A204.1 (cell line): ENCODE results near the gene KCTD10.
"Not testable (repeated sequence)": the region's sequence is repeated elsewhere in the genome, so short reads cannot be mapped to it uniquely, and the experiment has no call there.

ENCODE experiments used
- FAIRE-seq: peaks from 2 replicates; lab custom pipeline; 2012; peaks lifted over from hg19 to GRCh38; lab: Jason Lieb, UNC

Gene KCTD10

DNA sequence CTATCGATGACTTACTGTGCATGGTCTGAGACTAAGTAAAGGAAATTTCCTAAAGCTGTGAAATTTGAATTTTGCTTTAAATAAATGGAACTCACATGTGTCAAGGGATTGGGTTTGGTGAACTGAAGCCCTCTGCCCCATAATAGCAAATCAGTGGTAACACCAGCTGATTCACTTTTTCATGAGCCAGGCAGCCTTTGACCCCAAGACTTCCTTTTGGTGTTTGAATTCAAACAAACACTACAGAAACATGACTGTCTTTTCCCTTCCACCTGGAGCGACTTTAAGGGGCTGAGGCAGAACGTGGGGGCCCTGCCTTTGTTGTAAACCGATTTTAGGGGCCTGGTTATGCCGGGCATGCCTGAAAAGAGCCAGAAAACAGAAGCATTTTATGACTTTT lies 28.8 kb downstream of the KCTD10 start:
- no peak for FAIRE-seq

DNA sequence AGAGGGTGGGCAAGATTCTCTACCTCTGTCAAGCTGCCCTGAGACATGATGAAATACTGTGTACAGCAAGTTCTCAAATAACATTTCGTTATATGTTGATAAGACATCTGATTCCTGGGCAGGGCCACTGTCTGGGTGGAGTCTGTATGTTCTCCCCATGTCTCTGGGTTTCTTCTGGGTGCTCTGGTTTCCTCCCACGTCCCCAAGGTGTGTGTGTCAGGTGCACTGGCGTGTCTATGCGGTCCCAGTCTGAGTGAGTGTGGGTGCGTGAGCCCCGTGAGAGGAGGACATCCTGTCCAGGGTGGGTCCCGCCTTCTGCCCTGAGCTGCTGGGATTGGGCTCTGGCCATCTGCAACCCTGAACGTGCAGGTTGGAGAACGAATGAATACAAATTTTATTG lies 29.6 kb downstream of the KCTD10 start:
- FAIRE-seq: no peak

- no peak for FAIRE-seq
Measured at GRCh38 chr12:109446869-109447268, 30.2 kb downstream of the KCTD10 start.

DNA sequence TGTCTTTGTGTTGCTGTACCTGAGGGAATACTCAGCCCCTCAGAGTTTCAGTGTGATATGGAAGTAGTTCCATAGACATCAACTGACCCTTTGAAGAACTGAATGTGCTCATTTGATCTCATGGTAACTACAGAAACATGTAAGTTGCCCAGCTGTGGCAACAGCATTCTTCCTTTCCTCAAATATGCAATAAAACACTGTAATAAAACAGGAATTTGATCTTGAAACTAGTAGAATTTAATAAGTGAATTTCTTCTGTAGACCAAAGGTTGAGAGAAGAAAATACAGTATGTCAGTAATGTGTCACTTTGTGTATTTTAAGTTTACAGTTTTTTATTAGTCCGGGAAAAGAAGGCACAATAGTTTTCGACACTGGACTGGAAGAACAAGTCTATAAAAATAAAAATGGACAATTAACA lies 31.9 kb downstream of the KCTD10 start:
- FAIRE-seq: no peak

GRCh38 chr12:109444259-109444658 lies 32.8 kb downstream of the KCTD10 start:
- FAIRE-seq: no peak

GRCh38 chr12:109443794-109444193 lies 33.3 kb downstream of the KCTD10 start:
- no peak for FAIRE-seq

- FAIRE-seq: no peak
Measured at GRCh38 chr12:109440851-109441490, 36.1 kb downstream of the KCTD10 start.

- not testable (repeated sequence) for FAIRE-seq
Measured at GRCh38 chr12:109439951-109440350, 37.1 kb downstream of the KCTD10 start.

DNA sequence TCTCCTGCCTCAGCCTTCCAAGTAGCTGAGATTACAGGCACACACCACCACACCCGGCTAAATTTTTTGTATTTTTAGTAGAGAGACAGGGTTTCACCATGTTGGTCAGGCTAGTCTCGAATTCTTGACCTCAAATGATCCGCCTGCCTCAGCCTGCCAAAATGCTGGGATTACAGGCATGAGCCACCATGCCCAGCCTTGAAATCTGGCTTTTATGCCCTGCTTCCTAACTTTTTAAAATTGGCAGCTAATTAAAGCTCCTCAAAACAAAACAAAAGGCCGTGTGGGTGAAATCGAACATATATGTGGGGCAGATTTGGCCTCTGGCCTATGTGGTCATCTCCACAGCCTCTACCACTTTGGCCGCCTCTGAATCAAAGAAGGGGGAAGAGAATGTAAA lies 37.9 kb downstream of the KCTD10 start:
- FAIRE-seq: no peak

DNA sequence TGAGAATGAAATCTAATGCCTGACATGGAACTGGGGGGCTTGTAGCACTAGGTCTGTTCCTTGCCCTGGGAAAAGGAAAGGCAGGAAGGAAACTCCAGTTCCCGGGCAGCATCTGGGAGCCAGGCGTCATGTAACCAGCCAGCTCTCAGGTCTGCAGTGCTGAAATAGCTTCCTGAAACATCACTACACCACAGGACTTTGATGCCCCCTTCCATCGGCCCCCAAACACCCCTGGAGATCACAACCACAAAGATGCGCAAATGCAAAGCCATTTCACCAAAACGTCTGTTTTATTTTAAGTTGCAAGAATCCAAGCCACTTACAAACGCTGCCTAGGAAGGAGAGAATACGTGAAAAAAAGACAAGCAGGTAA lies 40.9 kb downstream of the KCTD10 start:
- FAIRE-seq: no peak

GRCh38 chr12:109435428-109436187 lies 41.5 kb downstream of the KCTD10 start:
- no peak for FAIRE-seq

- FAIRE-seq: no peak
Measured at GRCh38 chr12:109434582-109434981, 42.5 kb downstream of the KCTD10 start.

GRCh38 chr12:109433618-109434017 lies 43.5 kb downstream of the KCTD10 start:
- FAIRE-seq: no peak

- FAIRE-seq: no peak
Measured at GRCh38 chr12:109432842-109433304, 44.2 kb downstream of the KCTD10 start.

GRCh38 chr12:109432431-109432830 lies 44.7 kb downstream of the KCTD10 start:
- FAIRE-seq: no peak

DNA sequence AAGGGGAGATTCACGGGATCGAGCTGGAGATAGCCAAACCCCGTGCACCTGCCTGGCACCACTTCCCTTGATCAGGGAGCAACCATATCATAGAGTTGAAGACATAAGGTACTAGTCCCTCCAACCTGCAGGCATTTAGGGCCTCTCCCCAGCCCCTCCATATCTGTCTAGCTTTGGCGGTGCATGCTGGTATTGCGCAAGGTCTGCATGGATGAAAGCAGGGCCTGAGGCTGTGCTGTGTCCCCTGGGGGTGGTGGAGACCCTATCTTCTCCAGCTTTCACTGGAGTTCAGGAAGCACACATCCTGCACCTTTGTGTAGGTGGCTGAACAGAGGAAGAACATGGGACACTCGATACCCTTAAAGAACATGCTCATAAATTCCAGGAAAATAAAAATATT lies 46.9 kb downstream of the KCTD10 start:
- no peak for FAIRE-seq

- not testable (repeated sequence) for FAIRE-seq
Measured at GRCh38 chr12:109428804-109429203, 48.3 kb downstream of the KCTD10 start.

DNA sequence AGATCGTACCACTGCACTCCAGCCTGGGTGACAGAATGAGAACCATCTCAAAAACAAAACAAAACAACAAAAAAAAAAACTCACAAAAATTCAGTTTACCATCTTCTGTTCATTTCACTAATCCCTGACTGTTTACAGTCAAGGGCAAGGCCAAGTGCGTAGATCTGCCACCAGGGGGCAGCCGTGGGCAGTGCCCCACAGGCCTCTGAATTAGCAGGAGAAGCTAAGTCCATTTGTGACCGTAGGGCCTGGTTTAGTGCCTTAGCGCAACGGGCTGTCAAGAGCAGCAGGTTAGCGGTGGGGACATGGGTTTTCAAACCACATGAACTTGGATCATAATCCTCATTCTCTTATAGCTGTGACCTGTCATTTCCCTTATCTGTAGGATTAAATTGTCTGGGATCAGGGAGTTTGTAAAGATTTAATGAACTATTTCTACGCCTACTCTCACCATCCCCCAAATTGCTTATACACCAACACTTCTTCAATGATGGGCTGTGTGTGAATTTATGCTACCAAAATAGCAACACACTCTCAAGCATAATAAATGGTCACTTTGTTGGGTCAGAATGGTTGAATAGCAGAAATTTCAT lies 49.0 kb downstream of the KCTD10 start:
- FAIRE-seq: peak; percentile 29

GRCh38 chr12:109423392-109423791 lies 53.7 kb downstream of the KCTD10 start:
- no peak for FAIRE-seq

DNA sequence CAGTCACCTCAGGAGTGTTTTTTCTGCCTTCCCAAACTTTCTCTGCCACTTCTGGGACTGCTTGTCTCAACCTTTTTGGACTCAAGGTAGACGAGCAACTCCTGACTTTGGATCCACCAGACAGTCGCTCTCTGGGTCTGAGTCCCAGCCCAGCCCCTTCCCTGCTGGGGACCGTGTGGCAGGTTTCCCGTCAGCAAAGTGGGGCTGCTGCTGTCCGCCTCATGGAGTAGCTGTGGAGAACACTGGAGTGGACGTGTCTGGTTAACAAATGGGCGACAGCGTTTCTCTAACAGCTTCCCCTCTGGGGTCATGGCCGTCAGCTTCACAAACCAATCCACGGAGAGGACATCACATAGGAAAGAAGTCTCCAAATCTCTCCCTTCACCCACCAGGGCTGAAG lies 54.8 kb downstream of the KCTD10 start:
- FAIRE-seq: no peak

DNA sequence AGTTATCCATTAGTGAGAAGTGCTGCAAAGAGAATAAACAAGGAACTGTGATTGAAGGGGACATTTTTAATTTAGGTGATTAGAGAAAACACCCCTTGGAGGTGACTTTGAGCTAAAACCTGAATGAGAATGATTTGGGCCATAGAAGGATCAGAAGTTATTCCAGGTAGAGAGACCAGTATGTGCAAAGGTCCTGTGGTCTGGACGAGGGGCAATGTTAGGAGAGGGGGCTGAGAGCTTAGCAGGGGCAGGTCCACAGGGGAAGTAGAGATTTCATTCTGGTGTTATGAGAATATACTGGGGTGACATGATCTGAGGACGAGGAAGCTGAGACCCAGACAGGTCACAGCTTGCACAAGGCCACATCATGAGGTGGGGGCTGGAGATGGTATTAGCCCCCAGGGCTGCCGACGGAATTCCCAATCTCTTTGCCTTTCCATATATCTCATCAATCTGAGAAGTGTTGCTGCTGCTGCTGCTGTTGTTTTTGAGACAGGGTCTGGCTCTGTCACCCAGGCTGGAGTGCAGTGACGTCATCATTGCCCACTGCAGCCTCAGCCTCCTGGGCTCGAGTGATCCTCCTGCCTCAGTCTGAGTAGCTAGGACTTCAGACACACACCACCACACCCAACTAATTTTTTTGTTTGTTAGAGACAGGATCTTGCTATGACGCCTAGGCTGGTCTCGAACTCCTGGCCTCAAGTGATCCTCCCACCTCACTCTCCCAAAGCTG lies 55.6 kb downstream of the KCTD10 start:
- FAIRE-seq: no peak

DNA sequence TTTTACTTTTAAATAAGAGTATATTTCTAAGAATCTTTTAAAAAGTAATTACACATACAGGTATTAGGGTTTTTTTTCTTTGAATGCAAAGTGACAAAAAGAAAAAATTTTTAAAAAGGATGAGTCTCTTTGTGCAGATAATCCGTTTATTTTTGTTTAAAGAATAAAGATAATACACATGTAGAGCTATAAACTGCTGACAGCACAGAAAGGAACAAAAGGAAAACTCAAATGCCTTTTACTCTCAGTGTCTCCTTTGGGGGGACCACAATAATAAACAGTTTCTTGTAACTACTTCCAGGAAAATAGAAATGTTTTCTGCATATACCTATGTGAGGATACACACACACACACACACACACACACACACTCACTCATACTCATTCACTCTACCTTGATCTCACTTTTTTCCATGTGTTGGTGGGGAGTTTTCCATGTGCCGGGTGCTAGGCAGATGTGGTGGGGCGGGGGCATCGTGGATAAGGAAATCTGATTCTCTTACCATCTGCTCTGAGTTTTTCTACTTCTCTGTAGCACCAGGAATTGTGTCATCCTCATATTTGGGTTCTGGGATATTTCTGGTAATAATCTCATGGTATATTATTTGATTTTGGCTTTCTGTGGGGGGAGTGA lies 58.1 kb downstream of the KCTD10 start:
- no peak for FAIRE-seq
